ENCODE data around the gene RAB15. TPM values are rescaled to one million over a fixed set of nuclear protein-coding genes. Genes with fewer than 3 reads are reported as not detected.

The RAB15 gene
- total RNA-seq, 2 donors from 2014 or later = 3.2 to 7.8 TPM

GRCh38 chr14:65011538-65011937 lies 39.4 kb upstream of the RAB15 start:
- ATAC-seq (ENCODE audit: insufficient number of reproducible peaks, low FRiP score, low read depth) (no peak), DNase-seq (ENCODE audit: low spot score) (no peak)
- Histone ChIP-seq H3K4me1 (ENCODE audit: control insufficient read depth in 1 of 2, low read depth in 2 of 2) (no peaks in the 10 kb centered on the region), H3K9me3 (no peaks in the 10 kb centered on the region), H3K27me3 (replicated peaks; ENCODE audit: insufficient read depth) (no peaks in the 10 kb centered on the region), H3K36me3 (peaks cover 14% of the 10 kb centered on the region), H3K27ac (no peak overlapping the region), H3K4me3 (no peak overlapping the region)
- no peak for TF ChIP-seq CTCF (IDR thresholded peaks at IDR 0.05)

GRCh38 chr14:65010211-65010931 lies 38.2 kb upstream of the RAB15 start:
- ATAC-seq (ENCODE audit: insufficient number of reproducible peaks, low FRiP score, low read depth) = no peak
- TF ChIP-seq CTCF (IDR thresholded peaks at IDR 0.05) = no peak
- Histone ChIP-seq H3K36me3 (peaks cover 8% of the 10 kb centered on the region), H3K27me3 (replicated peaks; ENCODE audit: insufficient read depth) (no peaks in the 10 kb centered on the region), H3K4me1 (ENCODE audit: control insufficient read depth in 1 of 2, low read depth in 2 of 2) (no peaks in the 10 kb centered on the region), H3K27ac (no peak overlapping the region), H3K9me3 (no peaks in the 10 kb centered on the region), H3K4me3 (no peak overlapping the region)
- DNase-seq (ENCODE audit: low spot score) = no peak

GRCh38 chr14:65007202-65007601 lies 35.1 kb upstream of the RAB15 start:
- no peak overlapping the region for H3K27ac ChIP-seq
- ATAC-seq (ENCODE audit: insufficient number of reproducible peaks, low FRiP score, low read depth) = no peak
- peaks cover 2% of the 10 kb centered on the region for H3K36me3 ChIP-seq

GRCh38 chr14:65006261-65006721 lies 34.2 kb upstream of the RAB15 start:
- no peak overlapping the region for H3K4me3 ChIP-seq
- no peak for DNase-seq (ENCODE audit: low spot score)
- no peak overlapping the region for H3K27ac ChIP-seq
- H3K27me3 ChIP-seq (replicated peaks; ENCODE audit: insufficient read depth) = no peaks in the 10 kb centered on the region
- TF ChIP-seq CTCF (IDR thresholded peaks at IDR 0.05) = no peak
- H3K9me3 ChIP-seq = no peaks in the 10 kb centered on the region
- no peaks in the 10 kb centered on the region for H3K36me3 ChIP-seq
- ATAC-seq (ENCODE audit: insufficient number of reproducible peaks, low FRiP score, low read depth) = no peak
- H3K4me1 ChIP-seq (ENCODE audit: control insufficient read depth in 1 of 2, low read depth in 2 of 2) = peaks cover 0 to under 1% of the 10 kb centered on the region in 2 donors

More at GRCh38 chr14:65007202-65007601, 35.1 kb upstream of the RAB15 start:
- DNase-seq (ENCODE audit: low spot score) = no peak
- no peaks in the 10 kb centered on the region for H3K9me3 ChIP-seq
- H3K27me3 ChIP-seq (replicated peaks; ENCODE audit: insufficient read depth) = no peaks in the 10 kb centered on the region
- no peak for TF ChIP-seq CTCF (IDR thresholded peaks at IDR 0.05)
- no peak overlapping the region for H3K4me3 ChIP-seq
- H3K4me1 ChIP-seq (ENCODE audit: control insufficient read depth in 1 of 2, low read depth in 2 of 2) = no peaks in the 10 kb centered on the region

GRCh38 chr14:65003394-65003793 lies 31.3 kb upstream of the RAB15 start:
- Histone ChIP-seq H3K27ac (no peak overlapping the region), H3K27me3 (replicated peaks; ENCODE audit: insufficient read depth) (no peaks in the 10 kb centered on the region), H3K4me1 (ENCODE audit: control insufficient read depth in 1 of 2, low read depth in 2 of 2) (peaks cover 3 to 7% of the 10 kb centered on the region in 2 donors), H3K9me3 (no peaks in the 10 kb centered on the region), H3K36me3 (no peaks in the 10 kb centered on the region), H3K4me3 (no peak overlapping the region)
- TF ChIP-seq CTCF (IDR thresholded peaks at IDR 0.05) = no peak
- DNase-seq (ENCODE audit: low spot score) (no peak), ATAC-seq (ENCODE audit: insufficient number of reproducible peaks, low FRiP score, low read depth) (no peak)

All from thoracic aorta (tissue), 2 donors.